Urinary bladder (tissue), 4 donors: ENCODE measurements around the gene IFRD2. TPM values are rescaled to one million over a fixed set of nuclear protein-coding genes. Genes with fewer than 3 reads are reported as not detected.
A peak's percentile ranks its signal among the peaks of the same experiment; 100 is the strongest.
"Not testable (repeated sequence)": the region's sequence is repeated elsewhere in the genome, so short reads cannot be mapped to it uniquely, and the experiment has no call there.

Experiments used
- DNase-seq: peaks from one replicate; pipeline ENCODE4 v3.0.0-alpha.2; 2015; ENCODE audit errors: extremely low spot score
- H3K27ac ChIP-seq: one replicate; pipeline ENCODE4 v1.5.1; 2013; ENCODE audit warnings: low read depth, mild to moderate bottlenecking, moderate library complexity
- H3K36me3 ChIP-seq: one replicate; pipeline ENCODE4 v1.6.1; 2013; ENCODE audit warnings: mild to moderate bottlenecking, moderate library complexity; ENCODE audit not compliant: insufficient read depth
- H3K4me1 ChIP-seq: one replicate; pipeline ENCODE4 v1.6.1; 2013; ENCODE audit warnings: mild to moderate bottlenecking, moderate library complexity; ENCODE audit not compliant: insufficient read depth
- H3K4me3 ChIP-seq: one replicate; pipeline ENCODE4 v1.5.1; 2013; ENCODE audit warnings: low read depth, low read length
- WGBS: extraction: QIAGEN DNeasy Blood & Tissue Kit; methylation state at CpG from one replicate; pipeline ENCODE4 v1.1.7; 2013; 5-methylcytosine and 5-hydroxymethylcytosine counted together
- polyA plus RNA-seq: library from polyadenylated mRNA; stranded (reverse); fragments of 200-250 nt; gene quantifications from one replicate; pipeline ENCODE4 v1.2.3, GENCODE V29; 2013
- total RNA-seq: library from RNA; depleted of rRNA; stranded (reverse); fragments of >200 nt; gene quantifications from one replicate; pipeline ENCODE4 v1.2.3, GENCODE V29; 2014
- donor health status: healthy with polysubstance abuse.
- donor health status: healthy.

Gene IFRD2
- total and polyA plus RNA-seq, 2 donors = 19.5 to 52.9 TPM

DNA sequence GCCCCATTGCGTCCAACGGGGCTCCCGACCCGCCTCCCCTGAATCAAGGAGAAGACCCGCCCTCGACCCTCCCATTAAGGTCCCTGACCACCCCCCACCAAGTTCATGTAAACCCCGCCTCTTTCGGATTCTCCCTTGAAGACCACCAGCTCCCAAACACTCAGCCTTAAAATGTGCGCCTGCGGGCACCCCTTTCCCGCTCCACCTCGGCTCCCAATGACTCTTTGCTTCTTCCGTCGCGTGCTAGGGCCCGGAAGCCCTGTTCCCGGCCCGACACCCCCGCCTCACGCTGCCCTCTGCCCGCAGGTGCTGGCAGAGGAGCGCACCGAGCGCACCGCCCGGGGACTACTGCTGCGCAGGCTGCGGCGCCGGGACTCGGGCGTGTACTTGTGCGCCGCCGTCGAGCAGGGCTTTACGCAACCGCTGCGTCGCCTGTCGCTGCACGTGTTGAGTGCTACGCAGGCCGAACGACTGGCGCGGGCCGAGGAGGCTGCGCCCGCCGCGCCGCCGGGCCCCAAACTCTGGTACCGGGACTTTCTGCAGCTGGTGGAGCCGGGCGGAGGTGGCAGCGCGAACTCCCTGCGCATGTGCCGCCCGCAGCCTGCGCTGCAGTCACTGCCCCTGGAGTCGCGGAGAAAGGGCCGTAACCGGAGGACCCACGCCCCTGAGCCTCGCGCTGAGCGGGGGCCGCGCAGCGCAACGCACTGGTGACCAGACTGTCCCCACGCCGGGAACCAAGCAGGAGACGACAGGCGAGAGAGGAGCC lies 16.1 kb downstream of the IFRD2 start:
- DNase-seq = no peak
- no peaks in the 10 kb centered on the region for H3K36me3 ChIP-seq
- no peak overlapping the region for H3K4me3 ChIP-seq
- no peaks in the 10 kb centered on the region for H3K4me1 ChIP-seq
- H3K27ac ChIP-seq = no peak overlapping the region
- 57% methylated on average over 79 of the region's 79 CpGs for WGBS

- no peak overlapping the region for H3K4me3 ChIP-seq
- no peaks in the 10 kb centered on the region for H3K4me1 ChIP-seq
- 51% methylated on average over 65 of the region's 65 CpGs for WGBS
- no peak for DNase-seq
- no peak overlapping the region for H3K27ac ChIP-seq
- no peaks in the 10 kb centered on the region for H3K36me3 ChIP-seq
These were observed 16.9 kb downstream of the IFRD2 start for GRCh38 chr3:50275141-50275995.

DNA sequence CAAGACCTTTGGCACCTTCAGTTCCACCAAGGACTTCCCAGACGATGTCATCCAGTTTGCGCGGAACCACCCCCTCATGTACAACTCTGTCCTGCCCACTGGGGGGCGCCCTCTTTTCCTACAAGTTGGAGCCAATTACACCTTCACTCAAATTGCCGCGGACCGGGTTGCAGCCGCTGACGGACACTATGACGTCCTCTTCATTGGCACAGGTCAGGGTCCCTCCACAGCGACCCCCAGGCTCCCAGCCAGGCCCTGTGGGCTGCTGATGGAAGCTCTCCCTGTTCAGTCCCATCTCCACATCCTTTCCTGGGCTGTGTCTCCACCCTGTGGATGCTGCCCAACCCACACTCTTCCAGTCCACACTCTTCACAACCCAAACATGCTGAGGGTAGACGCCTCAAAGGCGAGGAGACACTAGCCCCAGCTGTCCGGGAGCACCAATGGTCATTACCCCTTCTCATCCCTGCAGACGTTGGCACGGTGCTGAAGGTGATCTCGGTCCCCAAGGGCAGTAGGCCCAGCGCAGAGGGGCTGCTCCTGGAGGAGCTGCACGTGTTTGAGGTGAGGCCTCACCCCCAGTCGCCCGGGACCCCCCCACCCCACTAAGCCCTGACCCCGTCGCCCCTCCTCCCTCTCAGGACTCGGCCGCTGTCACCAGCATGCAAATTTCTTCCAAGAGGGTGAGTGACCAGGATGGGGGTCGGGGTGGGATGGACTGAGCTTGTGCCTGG lies 17.7 kb downstream of the IFRD2 start:
- Histone ChIP-seq H3K4me3 (no peak overlapping the region), H3K4me1 (no peaks in the 10 kb centered on the region), H3K27ac (no peak overlapping the region), H3K36me3 (no peaks in the 10 kb centered on the region)
- no peak for DNase-seq
- whole genome bisulfite sequencing = 47% methylated on average over 26 of the region's 26 CpGs

DNA sequence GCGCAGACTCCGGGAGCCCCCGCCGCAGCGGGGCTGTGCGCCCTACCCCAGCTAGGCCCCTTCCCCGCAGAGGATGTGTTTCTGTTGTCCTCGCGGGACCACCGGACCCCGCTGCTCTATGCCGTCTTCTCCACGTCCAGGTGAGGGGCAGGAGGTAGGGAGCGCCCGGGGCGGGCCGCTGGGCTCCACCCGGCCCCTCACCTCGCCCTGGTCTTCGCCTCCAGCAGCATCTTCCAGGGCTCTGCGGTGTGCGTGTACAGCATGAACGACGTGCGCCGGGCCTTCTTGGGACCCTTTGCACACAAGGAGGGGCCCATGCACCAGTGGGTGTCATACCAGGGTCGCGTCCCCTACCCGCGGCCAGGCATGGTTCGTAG lies 18.6 kb downstream of the IFRD2 start:
- no peaks in the 10 kb centered on the region for H3K36me3 ChIP-seq
- DNase-seq = no peak
- peaks cover 3% of the 10 kb centered on the region for H3K4me1 ChIP-seq
- 56% methylated on average over 31 of the region's 31 CpGs for WGBS
- H3K27ac ChIP-seq = no peak overlapping the region
- H3K4me3 ChIP-seq = no peak overlapping the region

DNA sequence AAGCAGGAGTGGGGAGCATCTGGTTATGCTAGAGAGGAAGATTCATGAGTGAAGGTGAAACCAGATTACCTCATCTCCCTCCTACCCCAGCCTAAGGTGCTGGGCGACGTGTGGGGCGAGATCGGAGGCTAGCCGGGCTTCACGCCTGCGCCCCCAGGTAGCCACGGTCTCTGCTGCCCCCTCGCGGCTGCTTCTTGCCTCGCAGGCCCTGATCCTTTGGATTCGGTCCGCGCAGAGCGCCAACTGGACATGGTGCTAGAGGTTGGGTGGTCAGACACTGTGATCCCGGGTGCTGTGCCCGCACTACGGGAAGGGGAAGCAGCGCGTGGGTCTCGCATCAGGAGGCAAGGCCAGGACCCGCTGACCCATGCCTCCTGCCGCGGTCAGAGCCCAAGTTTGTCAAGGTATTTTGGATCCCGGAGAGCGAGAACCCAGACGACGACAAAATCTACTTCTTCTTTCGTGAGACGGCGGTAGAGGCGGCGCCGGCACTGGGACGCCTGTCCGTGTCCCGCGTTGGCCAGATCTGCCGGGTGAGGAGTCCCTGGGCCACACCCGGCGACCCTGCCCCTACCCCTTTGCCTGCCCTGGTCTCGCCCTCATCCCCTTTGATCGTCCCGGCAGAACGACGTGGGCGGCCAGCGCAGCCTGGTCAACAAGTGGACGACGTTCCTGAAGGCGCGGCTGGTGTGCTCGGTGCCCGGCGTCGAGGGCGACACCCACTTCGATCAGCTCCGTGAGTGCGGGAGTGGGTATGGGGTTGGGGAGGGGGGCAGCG lies 19.1 kb downstream of the IFRD2 start:
- H3K36me3 ChIP-seq = no peaks in the 10 kb centered on the region
- no peak overlapping the region for H3K4me3 ChIP-seq
- DNase-seq = no peak
- H3K4me1 ChIP-seq = peaks cover 3% of the 10 kb centered on the region
- no peak overlapping the region for H3K27ac ChIP-seq
- WGBS = 10% methylated on average over 61 of the region's 61 CpGs

DNA sequence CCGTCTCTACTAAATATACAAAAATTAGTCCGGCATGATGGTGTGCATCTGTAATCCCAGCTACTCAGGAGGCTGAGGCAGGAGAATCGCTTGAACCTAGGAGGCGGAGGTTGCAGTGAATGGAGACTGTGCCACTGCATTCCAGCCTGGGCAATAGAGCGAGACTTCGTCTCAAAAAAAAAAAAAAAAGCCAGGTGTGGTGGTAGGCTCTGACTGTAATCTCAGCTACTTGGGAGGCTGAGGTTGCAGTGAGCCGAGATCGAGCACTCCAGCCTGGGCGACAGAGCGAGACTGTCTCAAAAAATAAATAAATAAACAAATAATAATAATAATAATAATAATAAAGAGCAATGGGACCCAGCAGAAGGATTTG lies 19.7 kb downstream of the IFRD2 start:
- WGBS = 69% methylated on average over 10 of the region's 10 CpGs
- H3K4me3 ChIP-seq, DNase-seq, H3K4me1 ChIP-seq, H3K36me3 ChIP-seq, H3K27ac ChIP-seq: not testable (repeated sequence)

GRCh38 chr3:50271314-50271936 lies 20.8 kb downstream of the IFRD2 start:
- peaks cover 3% of the 10 kb centered on the region for H3K4me1 ChIP-seq
- no peak overlapping the region for H3K27ac ChIP-seq
- DNase-seq = no peak
- no peak overlapping the region for H3K4me3 ChIP-seq
- WGBS = 77% methylated on average over 10 of the region's 10 CpGs
- no peaks in the 10 kb centered on the region for H3K36me3 ChIP-seq

DNA sequence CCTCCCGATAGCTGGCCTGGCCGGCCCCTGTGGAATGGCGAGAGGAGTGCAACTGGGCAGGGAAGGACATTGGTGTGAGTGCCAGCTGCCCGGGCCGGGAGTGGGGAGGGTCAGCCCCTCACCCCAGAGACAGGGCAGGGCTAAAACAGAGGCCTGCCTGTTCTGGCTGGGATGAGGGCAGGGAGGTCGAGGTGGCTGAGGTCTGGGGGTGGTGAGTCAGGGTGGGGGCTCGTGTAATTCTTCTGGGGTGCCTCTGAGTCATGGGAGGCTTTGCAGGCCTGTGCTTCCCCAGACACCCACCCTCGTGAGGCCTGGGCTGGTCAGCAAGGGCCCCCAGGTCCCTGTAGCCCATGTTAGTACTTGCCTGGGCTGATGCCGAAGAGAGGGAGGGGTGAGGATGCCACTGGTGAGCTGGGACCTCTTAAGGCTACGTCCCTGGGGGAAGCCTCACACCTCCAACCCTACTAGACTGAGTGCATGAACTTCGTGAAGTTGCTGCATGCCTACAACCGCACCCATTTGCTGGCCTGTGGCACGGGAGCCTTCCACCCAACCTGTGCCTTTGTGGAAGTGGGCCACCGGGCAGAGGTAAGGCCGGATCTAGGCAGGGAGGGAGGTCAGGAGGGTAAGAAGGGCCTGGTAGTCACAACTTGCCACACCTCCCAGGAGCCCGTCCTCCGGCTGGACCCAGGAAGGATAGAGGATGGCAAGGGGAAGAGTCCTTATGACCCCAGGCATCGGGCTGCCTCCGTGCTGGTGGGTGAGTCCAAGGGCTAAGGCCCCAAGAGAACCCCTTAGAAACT lies 21.6 kb downstream of the IFRD2 start:
- WGBS = 79% methylated on average over 19 of the region's 19 CpGs
- H3K4me1 ChIP-seq = peaks cover 4% of the 10 kb centered on the region
- H3K27ac ChIP-seq = no peak overlapping the region
- DNase-seq = no peak
- no peaks in the 10 kb centered on the region for H3K36me3 ChIP-seq
- no peak overlapping the region for H3K4me3 ChIP-seq

GRCh38 chr3:50269977-50270413 lies 22.2 kb downstream of the IFRD2 start:
- no peak overlapping the region for H3K27ac ChIP-seq
- H3K4me3 ChIP-seq = no peak overlapping the region
- WGBS = 76% methylated on average over 8 of the region's 8 CpGs
- no peaks in the 10 kb centered on the region for H3K36me3 ChIP-seq
- H3K4me1 ChIP-seq = peaks cover 5% of the 10 kb centered on the region
- no peak for DNase-seq

- 44% methylated on average over 4 of the region's 4 CpGs for WGBS
- no peak overlapping the region for H3K4me3 ChIP-seq
- DNase-seq = no peak
- H3K27ac ChIP-seq = peak overlapping the region; percentile 32
- peaks cover 5% of the 10 kb centered on the region for H3K4me1 ChIP-seq
- no peaks in the 10 kb centered on the region for H3K36me3 ChIP-seq
These were observed 22.8 kb downstream of the IFRD2 start for GRCh38 chr3:50269460-50269859.

DNA sequence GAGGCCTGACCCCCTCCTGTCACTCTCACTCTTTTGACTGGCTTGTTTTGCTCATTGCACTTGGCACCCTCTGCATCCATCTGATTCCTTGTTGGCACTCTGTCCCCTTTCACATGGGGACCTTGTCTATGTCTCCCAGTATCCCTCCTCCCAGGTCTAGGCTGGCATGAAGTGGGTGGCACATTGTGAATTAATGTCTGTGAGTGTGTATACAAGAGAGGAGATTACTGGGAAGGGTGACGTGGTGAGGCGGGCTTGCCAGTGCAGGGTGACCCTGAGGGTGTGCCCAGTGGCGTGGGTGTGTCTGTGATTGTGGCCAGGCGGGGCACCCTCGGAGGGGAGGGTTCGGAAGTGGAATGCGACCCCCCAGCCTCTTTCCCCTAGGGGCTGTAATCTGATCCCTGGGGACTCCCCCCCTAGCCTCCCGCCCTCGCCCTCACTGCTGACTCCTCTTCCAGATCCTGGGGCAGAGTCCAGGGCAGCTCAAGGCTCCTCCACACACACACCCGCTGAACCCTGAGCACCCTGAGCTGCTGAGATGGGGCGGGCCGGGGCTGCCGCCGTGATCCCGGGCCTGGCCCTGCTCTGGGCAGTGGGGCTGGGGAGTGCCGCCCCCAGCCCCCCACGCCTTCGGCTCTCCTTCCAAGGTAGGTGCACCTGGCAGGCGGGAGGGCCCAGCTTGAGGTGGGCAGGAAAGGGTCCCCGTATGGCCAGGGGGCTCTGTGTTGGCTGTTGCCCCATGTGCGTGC lies 23.4 kb downstream of the IFRD2 start, which contains the start of gene SEMA3B:
TSS of gene SEMA3B (plus strand) at position 445 of the 749 bp plus-strand sequence. CDS start at position 539, 94 bp downstream.
- DNase-seq = no peak
- Histone ChIP-seq H3K4me1 (peaks cover 5% of the 10 kb centered on the region), H3K27ac (peak within 1 kb of the TSS; percentile 66), H3K4me3 (peak within 1 kb of the TSS; percentile 34), H3K36me3 (no peaks in the 10 kb centered on the region)
- WGBS = 28% methylated on average over 21 of the region's 21 CpGs
